AML-193 (cell line): ENCODE measurements around the gene AXDND1.

Source experiments
- DNase-seq, 2 experiments: peaks; one replicate each; lab custom pipeline; 2025; lab: John Stamatoyannopoulos, UW

The AXDND1 gene

DNA sequence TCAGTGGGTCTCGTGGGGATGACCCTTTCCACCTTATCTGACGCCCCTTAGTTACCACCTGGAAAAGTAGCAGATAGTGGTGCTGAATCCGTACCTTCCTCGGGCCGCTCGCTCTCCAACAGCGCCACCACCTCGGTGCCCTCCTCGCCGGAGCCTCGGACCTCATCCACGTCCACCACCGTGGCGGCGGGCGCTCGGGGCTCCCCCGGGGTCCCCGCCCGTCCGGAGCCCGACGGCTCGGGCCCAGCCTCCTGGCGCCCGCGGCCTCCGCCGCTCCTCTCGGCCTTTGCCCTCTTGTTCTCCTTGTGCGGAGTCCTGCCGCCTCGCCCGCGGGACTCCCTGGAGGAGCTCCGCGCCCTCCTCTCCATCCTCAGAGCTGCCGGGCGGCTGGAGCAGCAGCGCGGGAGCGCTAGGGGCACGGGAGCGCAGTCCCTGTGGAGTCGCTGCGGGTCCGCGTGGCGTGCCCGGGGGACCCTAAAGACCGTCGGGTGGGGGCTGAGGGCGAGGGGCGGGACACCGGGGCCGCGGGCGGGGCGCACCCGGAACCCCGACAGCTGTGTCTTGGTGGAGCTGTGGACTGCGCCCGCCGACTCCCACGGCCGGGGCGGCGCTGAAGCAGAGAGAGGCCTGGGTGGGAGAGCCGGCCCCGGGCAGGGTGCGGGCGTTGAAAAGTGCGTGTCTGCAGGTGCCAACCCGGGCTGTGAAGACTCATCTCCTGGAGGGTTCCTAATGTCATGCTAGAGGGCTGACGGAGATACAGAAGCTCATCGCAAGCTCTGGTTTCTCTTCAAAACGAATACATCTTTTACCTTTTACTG, 209.9 kb downstream of the AXDND1 start, which contains the start of gene NPHS2:
TSS of gene NPHS2 (minus strand) at position 452 of the 818 bp plus-strand sequence. CDS start at position 368, 84 bp downstream.
- DNase-seq = no peak

DNA sequence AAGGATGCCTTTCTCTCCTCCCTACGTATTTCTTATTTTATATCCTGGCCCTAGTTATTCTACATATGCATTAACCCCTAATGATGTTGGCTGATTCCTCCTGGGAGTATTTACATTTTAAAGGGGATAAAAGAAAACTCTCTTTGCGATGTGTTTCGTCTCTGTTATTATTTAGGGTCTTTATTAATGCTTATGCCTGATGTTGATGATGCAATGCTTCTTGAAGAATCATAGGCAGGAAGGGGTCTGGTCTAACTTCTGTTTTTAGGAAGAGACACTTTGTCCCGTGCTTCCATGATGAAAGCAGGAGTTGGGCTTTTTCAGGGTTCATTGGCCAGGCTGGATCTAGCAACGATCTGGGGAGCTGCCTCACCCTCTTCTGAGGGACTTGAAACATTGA, 210.7 kb downstream of the AXDND1 start:
- no peak for DNase-seq

DNA sequence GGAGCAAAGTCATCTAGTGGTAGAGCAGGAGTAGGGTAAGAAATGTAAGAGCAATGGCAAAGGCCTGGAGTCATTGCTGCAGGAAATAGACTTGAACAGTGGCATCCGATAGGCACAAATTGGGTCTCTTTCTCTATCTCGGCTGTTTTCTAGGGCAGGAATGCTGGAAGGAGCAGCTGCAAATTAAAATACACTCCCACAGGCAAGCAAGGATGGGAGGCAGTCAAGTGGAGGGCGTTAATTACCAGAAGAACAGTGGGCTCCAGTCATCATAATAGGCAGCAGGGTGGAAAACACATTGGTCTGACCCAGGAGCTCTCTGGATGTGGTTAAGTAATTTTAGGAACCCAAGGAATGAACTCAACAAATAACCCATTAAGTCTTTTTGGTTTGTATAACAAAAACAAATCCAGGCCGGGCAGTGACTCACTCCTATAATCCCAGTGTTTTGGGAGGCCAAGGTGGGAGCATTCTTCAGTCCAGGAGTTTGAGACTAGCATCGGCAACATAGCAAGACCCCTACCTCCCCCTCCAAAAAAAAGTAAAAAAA, 218.1 kb downstream of the AXDND1 start:
- no peak for DNase-seq

DNA sequence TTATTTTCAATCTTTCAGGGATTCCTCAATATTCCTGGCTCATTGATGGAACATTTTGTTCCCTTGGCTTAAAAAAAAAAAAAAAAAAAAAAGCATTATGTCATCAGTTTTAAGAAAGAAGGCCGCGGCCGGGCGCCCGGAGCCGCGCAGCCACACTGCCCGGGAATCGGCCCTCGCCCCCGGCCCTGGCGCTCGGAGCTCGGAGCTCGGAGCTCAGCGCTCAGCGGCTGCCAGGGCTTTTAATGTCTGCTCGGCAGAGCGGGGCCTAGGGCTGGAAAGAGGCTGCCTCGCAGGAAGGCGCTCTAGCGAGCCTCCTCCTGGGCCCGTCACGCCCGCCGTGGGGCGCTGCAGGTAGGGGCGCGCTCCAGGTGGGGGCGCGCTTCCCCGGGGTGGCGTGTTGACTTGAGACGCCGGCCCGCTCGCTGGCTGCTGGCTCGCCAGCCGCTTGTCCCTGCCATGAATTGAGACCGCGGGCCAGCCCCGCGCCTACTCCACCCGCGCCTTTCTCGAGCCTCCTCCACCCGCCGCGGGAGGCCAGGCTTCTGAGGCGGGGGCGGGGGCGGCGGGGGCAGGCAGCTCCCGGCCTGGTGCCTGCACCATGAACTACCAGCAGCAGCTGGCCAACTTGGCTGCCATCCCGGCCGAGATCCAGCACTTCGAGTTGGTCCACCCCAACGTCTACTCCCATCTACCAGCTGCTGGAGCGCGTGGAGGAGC, 220.5 kb downstream of the AXDND1 start:
- DNase-seq = no peak

DNA sequence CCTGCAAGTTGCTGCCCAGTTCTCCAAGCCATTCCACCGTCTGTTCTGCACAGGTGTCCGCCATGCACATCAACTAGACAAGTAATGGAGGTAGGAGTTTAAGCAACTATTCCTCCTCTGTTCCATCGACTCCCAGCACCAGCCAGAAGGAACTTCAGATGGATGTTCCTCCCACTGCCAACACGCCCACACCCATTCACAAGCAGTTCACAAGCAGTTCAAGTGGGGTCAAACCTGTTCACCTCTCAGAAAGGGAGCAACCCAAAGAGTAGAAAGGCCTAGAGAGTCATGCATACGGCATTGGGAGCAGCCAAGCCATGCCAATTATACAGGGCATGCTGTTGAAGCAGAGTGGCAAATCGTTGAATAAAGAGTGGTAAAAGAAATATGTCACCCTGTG, 221.6 kb downstream of the AXDND1 start:
- DNase-seq = no peak

DNA sequence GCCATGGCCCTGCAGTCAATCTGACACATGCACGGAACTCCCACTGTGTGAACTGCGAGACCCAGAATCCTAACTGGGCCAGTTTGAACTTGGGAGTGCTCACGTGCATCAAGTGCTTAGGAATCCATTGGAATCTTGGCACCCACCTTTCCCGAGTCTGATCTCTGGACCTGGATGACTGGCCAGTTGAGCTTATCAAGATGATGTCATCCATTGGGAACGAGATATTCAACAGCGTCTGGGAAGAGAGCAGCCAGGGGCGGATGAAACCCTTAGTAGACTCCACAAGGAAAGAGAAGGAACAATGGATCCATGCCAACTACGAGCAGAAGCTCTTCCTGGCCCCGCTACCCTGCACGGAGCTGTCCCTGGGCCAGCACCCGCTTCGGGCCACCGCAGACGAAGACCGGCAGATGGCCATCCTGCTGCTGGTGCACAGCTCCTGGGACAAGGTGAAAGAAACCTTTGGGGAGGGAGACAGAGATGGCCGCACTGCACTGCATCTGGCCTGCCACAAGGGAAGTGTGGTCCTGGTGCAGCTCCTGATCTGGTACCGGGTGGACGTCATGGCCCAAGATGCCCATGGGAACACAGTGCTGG, 222.8 kb downstream of the AXDND1 start:
- DNase-seq = no peak

DNA sequence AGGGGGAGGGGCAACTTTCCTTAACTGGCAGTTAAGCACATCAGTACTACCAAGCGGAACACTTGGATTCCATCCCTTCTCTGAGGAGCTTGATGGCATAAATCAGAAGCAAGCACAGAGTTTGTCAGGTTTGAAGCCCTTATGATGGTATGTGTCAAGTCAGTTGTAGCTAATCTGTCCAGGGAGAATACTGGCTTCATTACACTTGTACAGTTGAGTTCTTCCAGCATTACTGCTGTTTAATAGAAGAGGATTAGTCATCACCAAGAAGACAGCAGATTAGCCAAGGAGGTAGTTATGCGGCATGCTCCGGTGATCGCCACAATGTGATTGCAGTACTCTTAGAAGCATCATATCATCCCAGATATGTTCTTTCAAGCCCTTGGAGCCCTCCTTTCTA, 223.7 kb downstream of the AXDND1 start:
- DNase-seq = no peak

DNA sequence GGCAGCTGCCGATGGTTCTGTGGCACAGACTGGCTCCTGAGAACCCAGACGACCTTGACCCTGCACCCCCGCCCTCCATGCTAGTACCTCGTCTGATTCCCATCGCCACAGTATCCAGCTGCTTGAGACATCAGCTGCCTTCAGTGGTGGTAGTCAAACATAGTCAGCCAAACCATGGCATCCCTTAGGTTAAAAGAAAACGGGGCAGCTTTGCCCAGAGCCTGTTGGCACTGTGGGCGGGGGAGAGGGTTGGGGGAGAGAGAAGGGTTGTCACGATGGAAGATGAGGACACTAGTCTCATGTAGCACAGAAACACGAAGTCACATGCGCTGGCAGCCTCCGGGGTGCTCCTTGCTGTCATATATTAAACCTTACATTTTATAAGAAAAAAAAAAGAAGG, 224.9 kb downstream of the AXDND1 start:
- no peak for DNase-seq

DNA sequence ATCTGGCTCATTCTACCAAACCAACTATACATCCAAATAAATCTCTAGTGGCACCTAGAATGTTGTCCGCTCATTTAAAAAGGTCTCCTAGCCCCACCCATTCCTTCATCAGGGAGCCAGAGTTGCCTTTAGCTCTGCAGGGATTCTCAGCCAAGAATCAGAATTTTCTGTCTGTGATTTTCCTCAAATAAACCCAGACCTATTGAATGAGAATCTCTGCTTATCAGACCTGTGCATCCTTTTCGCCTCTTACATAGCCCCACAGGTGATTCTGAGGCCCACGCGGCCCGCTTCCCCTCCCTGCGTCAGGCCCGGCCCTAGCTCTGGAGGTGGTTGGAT, 225.5 kb downstream of the AXDND1 start:
- no peak for DNase-seq

DNA sequence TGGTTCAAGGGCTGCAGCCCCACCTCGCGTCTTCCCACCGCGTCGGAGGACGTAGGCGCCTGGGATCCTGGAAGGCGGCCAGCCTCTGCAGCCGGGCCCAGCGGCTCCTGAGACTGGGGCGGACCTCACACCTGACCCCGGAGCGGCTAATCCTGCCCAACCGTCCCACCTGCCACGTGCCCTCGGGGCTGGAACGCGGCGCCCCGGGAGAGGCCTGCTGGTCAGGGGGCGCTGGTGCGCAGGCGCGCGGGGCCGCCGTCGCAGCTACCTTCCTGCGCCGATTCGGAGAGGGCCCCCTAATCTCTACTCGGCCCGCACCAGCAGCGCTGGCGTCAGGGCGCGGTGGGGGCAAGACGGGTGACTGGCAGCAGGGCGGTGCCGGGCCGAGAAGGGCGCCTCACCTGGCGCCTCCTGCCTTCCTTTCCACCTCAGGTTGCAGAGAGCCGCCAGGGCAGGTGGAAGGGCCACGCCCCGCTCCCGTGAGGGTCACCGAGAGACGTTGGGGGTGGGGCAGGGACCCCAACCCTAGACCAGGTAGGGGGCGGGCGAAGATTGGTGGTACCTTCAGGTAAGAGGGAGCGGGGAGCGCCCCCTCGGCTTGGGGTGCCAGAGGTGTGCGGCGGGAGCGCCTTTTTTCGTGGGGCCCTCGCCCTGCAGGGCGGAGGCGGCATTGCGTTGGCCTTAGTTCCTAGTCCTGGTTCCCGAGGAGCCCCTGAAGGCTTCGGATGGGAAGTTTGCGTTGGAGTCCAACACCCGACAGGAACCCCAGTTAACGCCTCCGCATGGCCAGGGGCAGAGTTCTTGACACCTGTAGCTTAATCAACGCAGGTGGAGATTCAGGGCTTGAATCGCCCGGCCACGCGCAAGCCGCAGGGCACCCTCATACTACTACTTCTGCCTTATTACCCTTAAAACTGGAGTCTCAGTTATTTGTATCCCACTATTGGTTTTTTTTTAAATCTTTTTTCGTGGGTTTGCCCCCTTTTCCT, 226.1 kb downstream of the AXDND1 start, which contains the start of gene TDRD5:
TSS of gene TDRD5 (plus strand) at position 241 of the 989 bp plus-strand sequence. CDS start 784 bp downstream, outside the sequence.
- DNase-seq = no peak

DNA sequence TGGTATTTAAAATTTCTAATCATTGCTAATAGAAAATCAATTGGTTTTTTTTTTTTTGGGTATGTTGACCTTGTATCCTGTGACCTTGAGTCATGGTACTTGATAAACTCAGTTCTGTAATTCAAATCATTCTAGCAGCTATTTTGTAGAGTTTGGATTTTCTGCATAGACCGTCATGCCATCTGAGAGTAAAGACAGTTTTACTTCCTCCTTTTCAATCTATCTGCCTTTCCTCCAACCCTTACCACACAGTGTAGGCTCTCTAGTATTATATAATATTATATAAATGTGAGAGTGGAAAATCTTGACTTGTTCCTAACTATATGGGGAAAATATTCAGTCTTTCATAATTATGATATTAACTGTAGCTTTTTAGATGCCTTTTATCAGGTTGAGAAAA, 232.9 kb downstream of the AXDND1 start:
- DNase-seq = peak; percentile 6 to 8

DNA sequence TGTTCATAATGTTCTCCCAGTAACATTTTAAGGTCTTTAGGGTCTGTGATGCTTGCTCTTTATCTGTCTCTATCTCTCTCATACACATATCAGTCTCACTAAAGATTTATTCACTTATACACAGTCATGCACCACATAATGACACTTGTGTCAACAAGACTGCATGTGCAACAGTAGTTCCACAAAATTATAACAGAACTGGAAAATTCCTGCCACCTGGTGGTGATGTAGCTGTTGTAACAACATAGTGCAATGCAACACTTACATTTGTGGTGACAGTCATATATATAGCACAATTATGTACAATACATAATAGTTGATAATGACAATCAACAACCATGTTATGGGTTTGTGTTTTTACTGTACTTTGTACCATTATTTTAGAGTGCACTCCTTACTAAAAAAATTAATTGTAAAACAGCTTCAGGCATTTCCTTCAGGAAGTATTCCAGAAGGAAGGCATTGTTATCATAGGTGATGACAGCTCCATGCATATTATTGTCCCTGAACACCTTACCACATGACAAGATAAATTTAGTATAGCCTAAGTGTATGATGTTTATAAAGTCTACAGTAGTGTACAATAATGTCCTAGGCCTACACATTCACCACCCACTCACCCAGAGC, 234.0 kb downstream of the AXDND1 start:
- DNase-seq = peak; percentile 28 to 65

DNA sequence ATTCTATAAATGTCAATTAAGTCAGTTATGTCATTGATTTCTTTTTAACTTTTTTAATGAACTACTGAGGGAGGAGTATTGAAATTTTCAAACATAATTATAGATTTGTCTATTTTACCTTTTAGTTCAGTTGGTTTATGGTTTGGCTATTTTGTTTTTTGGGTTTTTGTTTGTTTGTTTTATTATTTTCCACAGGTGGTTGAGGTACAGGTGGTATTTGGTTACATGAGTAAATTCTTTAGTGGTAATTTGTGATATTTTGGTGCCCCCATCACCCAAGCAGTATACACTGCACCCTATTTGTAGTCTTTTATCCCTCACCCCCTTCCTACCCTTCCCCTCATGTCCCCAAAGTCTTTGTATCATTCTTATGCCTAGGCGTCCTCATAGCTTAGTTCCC, 235.3 kb downstream of the AXDND1 start:
- DNase-seq = no peak
